Measurements from ENCODE around the gene ATP23.

ATP23 gene

DNA sequence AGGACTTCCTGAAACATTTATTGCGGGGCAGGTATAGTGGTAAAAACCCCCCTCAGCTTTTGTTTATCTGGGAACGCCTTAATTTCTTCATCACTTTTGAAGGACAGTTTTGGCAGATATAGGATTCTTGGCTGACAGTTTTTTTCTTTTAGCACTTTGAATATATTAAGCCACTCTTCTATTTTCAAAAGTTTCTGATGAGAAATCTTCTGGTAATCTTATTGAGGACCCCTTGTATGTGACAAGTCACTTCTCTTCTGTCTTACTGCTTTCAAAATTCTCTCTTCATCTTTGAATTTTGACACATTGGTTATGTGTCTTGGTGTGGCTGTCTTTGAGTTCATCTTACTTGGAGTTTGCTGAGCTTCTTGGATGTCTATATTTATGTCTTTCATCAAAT lies 59.1 kb downstream of the ATP23 start:
- TF ChIP-seq, protein P1, sequence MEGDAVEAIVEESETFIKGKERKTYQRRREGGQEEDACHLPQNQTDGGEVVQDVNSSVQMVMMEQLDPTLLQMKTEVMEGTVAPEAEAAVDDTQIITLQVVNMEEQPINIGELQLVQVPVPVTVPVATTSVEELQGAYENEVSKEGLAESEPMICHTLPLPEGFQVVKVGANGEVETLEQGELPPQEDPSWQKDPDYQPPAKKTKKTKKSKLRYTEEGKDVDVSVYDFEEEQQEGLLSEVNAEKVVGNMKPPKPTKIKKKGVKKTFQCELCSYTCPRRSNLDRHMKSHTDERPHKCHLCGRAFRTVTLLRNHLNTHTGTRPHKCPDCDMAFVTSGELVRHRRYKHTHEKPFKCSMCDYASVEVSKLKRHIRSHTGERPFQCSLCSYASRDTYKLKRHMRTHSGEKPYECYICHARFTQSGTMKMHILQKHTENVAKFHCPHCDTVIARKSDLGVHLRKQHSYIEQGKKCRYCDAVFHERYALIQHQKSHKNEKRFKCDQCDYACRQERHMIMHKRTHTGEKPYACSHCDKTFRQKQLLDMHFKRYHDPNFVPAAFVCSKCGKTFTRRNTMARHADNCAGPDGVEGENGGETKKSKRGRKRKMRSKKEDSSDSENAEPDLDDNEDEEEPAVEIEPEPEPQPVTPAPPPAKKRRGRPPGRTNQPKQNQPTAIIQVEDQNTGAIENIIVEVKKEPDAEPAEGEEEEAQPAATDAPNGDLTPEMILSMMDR (IDR thresholded peaks at IDR 0.05), result no peak

DNA sequence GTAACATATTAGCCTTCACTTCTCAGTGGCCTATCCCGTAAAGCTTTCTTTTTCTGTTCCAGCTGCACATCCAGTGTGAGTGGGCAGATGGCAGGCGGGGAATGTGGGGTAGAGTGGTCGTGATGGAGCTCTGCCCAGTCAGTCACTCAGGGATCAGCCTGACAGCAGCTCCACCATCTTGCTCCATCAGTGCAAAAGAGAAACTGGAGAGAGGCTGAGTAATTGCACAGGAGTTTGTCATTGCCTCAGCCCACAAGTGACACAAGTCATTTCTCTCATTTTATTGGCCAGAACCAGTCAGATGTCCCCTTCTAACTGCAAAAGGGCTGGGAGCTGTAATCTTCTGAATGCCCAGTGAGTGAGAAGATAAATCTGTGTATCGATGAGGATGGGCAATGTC lies 66.5 kb downstream of the ATP23 start:
- TF ChIP-seq, protein P1 (IDR thresholded peaks at IDR 0.05), result no peak

GRCh38 chr12:58008634-58009033 lies 67.3 kb downstream of the ATP23 start:
- TF ChIP-seq, protein P1 (IDR thresholded peaks at IDR 0.05), result no peak

Data from LNCAP (cell line).